Activated B cell treated with CpG ODN at 0.5 μM for 24 hours (primary cell): ENCODE results near the gene ENTPD8. TPM values are rescaled to one million over a fixed set of nuclear protein-coding genes. Genes with fewer than 3 reads are reported as not detected.
A peak's percentile ranks its signal among the peaks of the same experiment; 100 is the strongest.

Experiments used
- ATAC-seq: fragments of 200-7000 bp; cut with Tn5 transposase; one replicate; pipeline ENCODE4 v1.10.0; 2021; ENCODE audit warnings: low read depth, mild to moderate bottlenecking, moderate library complexity
- CTCF ChIA-PET: fragments of 350-600 bp; sonication (Branson Sonifier 250); formaldehyde crosslinking; loops from one replicate; lab custom pipeline; 2021; ENCODE audit warnings: antibody characterized with exemption; lab: Charles Lee
- POLR2A ChIA-PET: fragments of 350-600 bp; sonication (Branson Sonifier 250); formaldehyde crosslinking; loops from one replicate; lab custom pipeline; 2021; ENCODE audit warnings: antibody characterized with exemption; lab: Charles Lee
- DNase-seq: peaks from one replicate; pipeline ENCODE4 v3.0.0; 2022
- H3K27ac Mint-ChIP-seq: one replicate; pipeline ENCODE4 v1.8.0; 2020; ENCODE audit warnings: mixed read lengths
- H3K27me3 Mint-ChIP-seq: one replicate; pipeline ENCODE4 v1.8.0; 2021; ENCODE audit warnings: mixed read lengths
- H3K36me3 Mint-ChIP-seq: one replicate; pipeline ENCODE4 v1.8.0; 2021; ENCODE audit warnings: low read depth, mixed read lengths
- H3K4me1 Mint-ChIP-seq: one replicate; pipeline ENCODE4 v1.8.0; 2021; ENCODE audit warnings: mixed read lengths
- H3K4me3 Mint-ChIP-seq: one replicate; pipeline ENCODE4 v1.8.0; 2020; ENCODE audit warnings: mild to moderate bottlenecking, mixed read lengths
- H3K9me3 Mint-ChIP-seq: one replicate; pipeline ENCODE4 v1.8.0; 2020; ENCODE audit warnings: mixed read lengths
- CTCF ChIP-seq: fragments of 200-600 bp; IDR thresholded peaks from one replicate; pipeline ENCODE4 v1.8.0; 2022; ENCODE audit warnings: antibody characterized with exemption, mild to moderate bottlenecking
- intact Hi-C: fragments of 100-400 bp; cut with micrococcal nuclease; formaldehyde crosslinking; loops from one replicate; pipeline ENCODE4 v1.15.1; 2024
- total RNA-seq: library from RNA; stranded (reverse); gene quantifications from 2 replicates; pipeline ENCODE4 v1.2.3, GENCODE V29; 2022

Gene ENTPD8
- total RNA-seq, 1 donor from 2014 or later, result not detected

GRCh38 chr9:137441935-137442321, 771 bp upstream of the ENTPD8 start:
- H3K4me3 Mint-ChIP-seq, result peak overlapping the region; percentile 64
- intact Hi-C loops, result loop anchor here (2.0 kb wide), 1 partner anchor 13 kb away; no protein-coding TSS in a partner anchor
- ChIA-PET POLR2A (interaction anchor here (1.1 kb wide), 1 partner anchor 19 kb away, joined by 3 read pairs; the partner anchor contains the start of genes EXD3 and NOXA1), CTCF (no interaction called here)
- no peaks in the 10 kb centered on the region for H3K9me3 Mint-ChIP-seq
- no peak for ATAC-seq
- H3K36me3 Mint-ChIP-seq, result no peaks in the 10 kb centered on the region
- H3K4me1 Mint-ChIP-seq, result peaks cover 8% of the 10 kb centered on the region
- H3K27ac Mint-ChIP-seq, result no peak overlapping the region
- peaks cover 11% of the 10 kb centered on the region for H3K27me3 Mint-ChIP-seq
- no peak for TF ChIP-seq CTCF
- no peak for DNase-seq

GRCh38 chr9:137439158-137439714, 1.9 kb downstream of the ENTPD8 start:
- Mint-ChIP-seq H3K27me3 (peaks cover 10% of the 10 kb centered on the region), H3K27ac (no peak overlapping the region), H3K36me3 (no peaks in the 10 kb centered on the region), H3K9me3 (no peaks in the 10 kb centered on the region), H3K4me3 (no peak overlapping the region), H3K4me1 (peaks cover 3% of the 10 kb centered on the region)
- ATAC-seq (no peak), DNase-seq (no peak)
- intact Hi-C loops, result no loop called here
- no peak for TF ChIP-seq CTCF
- CTCF ChIA-PET, result no interaction called here
- POLR2A ChIA-PET, result no interaction called here

- ATAC-seq (no peak), DNase-seq (no peak)
- no peak overlapping the region for H3K4me3 Mint-ChIP-seq
- no peak overlapping the region for H3K27ac Mint-ChIP-seq
- H3K9me3 Mint-ChIP-seq, result no peaks in the 10 kb centered on the region
- no peaks in the 10 kb centered on the region for H3K36me3 Mint-ChIP-seq
- POLR2A ChIA-PET, result no interaction called here
- no peak for TF ChIP-seq CTCF
- peaks cover 8% of the 10 kb centered on the region for H3K27me3 Mint-ChIP-seq
- intact Hi-C loops, result no loop called here
- H3K4me1 Mint-ChIP-seq, result peaks cover 3% of the 10 kb centered on the region
- CTCF ChIA-PET, result no interaction called here
These were observed 2.5 kb downstream of the ENTPD8 start for GRCh38 chr9:137438591-137439157.

- peaks cover 3% of the 10 kb centered on the region for H3K4me1 Mint-ChIP-seq
- H3K27me3 Mint-ChIP-seq, result peaks cover 7% of the 10 kb centered on the region
- H3K36me3 Mint-ChIP-seq, result no peaks in the 10 kb centered on the region
- intact Hi-C loops, result no loop called here
- H3K9me3 Mint-ChIP-seq, result no peaks in the 10 kb centered on the region
- ATAC-seq (no peak), DNase-seq (no peak)
- no peak overlapping the region for H3K4me3 Mint-ChIP-seq
- no peak for TF ChIP-seq CTCF
- ChIA-PET POLR2A (interaction anchor here (0.5 kb wide), 1 partner anchor 154 kb away, joined by 4 read pairs; no protein-coding TSS in a partner anchor), CTCF (no interaction called here)
- H3K27ac Mint-ChIP-seq, result no peak overlapping the region
These were observed 3.2 kb downstream of the ENTPD8 start for GRCh38 chr9:137437691-137438590.
